Activated naive CD8-positive, alpha-beta T cell (primary cell): ENCODE results near the gene DYNLL2.
A peak's percentile ranks its signal among the peaks of the same experiment; 100 is the strongest.
"Not testable (repeated sequence)": the region's sequence is repeated elsewhere in the genome, so short reads cannot be mapped to it uniquely, and the experiment has no call there.

Experiments used
- H3K27ac Mint-ChIP-seq: one replicate; pipeline ENCODE4 v1.8.0; 2021; ENCODE audit warnings: mixed read lengths
- H3K27me3 Mint-ChIP-seq: one replicate; pipeline ENCODE4 v1.8.0; 2021; ENCODE audit warnings: mixed read lengths
- H3K36me3 Mint-ChIP-seq: one replicate; pipeline ENCODE4 v1.8.0; 2021; ENCODE audit warnings: mixed read lengths
- H3K4me1 Mint-ChIP-seq: one replicate; pipeline ENCODE4 v1.8.0; 2021; ENCODE audit warnings: low read depth, mixed read lengths
- H3K4me3 Mint-ChIP-seq: one replicate; pipeline ENCODE4 v1.8.0; 2021; ENCODE audit warnings: mild to moderate bottlenecking, mixed read lengths
- H3K9me3 Mint-ChIP-seq: one replicate; pipeline ENCODE4 v1.8.0; 2021; ENCODE audit warnings: low read depth, mixed read lengths

Gene DYNLL2

DNA sequence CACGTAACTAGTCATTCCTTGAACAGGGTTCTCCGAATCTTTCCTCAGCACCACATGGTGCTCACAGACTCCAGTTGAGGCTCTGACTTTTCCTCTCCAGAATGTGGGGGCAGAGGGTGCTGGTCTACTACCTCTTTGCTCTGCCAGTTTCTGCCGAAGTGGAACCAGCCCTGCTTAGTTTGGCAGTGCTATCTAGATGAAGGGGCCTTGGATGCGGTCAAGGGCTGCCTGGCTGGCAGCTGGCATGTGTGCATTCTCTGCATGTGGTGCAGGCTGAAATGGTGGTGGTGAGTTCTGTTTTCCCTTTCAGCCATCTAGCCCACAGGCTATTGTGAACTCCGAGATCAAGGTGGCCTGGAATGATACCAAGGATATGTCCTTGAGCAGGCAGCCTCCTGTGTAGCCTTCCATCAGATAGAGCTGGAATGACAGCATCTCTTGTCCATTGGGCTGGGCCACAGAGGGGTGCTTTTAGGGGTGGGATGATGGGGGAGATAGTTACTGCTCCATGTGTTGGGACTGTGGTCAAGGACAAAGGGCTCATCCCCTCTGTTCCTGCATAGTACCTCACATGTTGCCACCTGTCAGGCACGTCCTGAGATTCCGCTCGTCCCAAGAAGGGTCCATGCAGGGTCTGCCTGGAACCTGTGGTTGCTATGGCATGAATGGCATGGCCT lies 2.0 kb downstream of the DYNLL2 start:
- peak overlapping the region; percentile 83 for H3K27ac Mint-ChIP-seq
- H3K4me1 Mint-ChIP-seq, result peaks cover 54% of the 10 kb centered on the region
- H3K4me3 Mint-ChIP-seq, result peak overlapping the region; percentile 91
- no peaks in the 10 kb centered on the region for H3K9me3 Mint-ChIP-seq
- H3K36me3 Mint-ChIP-seq, result peaks cover 7% of the 10 kb centered on the region
- no peaks in the 10 kb centered on the region for H3K27me3 Mint-ChIP-seq

DNA sequence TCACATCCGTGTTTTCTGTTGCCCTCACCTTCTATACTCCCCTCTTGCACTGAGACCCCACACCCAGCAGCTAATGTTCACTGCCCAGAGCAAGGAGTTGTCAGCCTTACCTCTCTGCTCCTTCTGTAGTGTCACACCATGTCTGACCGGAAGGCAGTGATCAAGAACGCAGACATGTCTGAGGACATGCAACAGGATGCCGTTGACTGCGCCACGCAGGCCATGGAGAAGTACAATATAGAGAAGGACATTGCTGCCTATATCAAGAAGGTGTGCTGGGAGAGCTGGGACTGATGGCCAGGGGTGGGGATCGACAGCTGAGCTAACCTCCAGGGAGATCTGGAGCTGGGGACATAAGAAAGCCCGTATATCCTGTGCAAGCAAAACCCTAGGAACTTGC lies 3.7 kb downstream of the DYNLL2 start:
- H3K36me3 Mint-ChIP-seq, result peaks cover 7% of the 10 kb centered on the region
- H3K27ac Mint-ChIP-seq, result no peak overlapping the region
- no peaks in the 10 kb centered on the region for H3K27me3 Mint-ChIP-seq
- H3K9me3 Mint-ChIP-seq, result no peaks in the 10 kb centered on the region
- peaks cover 60% of the 10 kb centered on the region for H3K4me1 Mint-ChIP-seq
- H3K4me3 Mint-ChIP-seq, result peak overlapping the region; percentile 91

DNA sequence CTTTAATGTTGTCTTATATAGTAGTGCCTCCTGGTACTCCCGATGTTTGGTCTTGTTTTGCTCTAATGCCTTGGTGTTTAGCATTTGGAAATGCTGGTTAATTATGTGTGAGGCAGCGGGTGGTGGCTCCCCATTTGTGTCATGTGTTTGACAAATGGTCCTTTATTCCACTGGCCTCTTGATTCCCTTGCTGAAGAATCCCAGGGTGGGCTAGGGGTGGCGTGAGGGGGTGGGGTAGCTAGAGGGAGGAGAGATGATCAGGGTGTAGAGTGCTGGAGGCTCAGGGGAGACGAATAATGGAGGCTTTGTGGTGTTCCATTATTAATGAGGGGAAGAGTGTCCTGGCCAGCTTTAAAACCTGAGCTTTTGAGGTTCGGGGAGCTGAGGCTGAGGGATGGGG lies 5.4 kb downstream of the DYNLL2 start:
- Mint-ChIP-seq H3K9me3 (no peaks in the 10 kb centered on the region), H3K27ac (peak overlapping the region; percentile 82), H3K4me3 (peak overlapping the region; percentile 30), H3K36me3 (peaks cover 7% of the 10 kb centered on the region), H3K27me3 (no peaks in the 10 kb centered on the region), H3K4me1 (peaks cover 59% of the 10 kb centered on the region)

DNA sequence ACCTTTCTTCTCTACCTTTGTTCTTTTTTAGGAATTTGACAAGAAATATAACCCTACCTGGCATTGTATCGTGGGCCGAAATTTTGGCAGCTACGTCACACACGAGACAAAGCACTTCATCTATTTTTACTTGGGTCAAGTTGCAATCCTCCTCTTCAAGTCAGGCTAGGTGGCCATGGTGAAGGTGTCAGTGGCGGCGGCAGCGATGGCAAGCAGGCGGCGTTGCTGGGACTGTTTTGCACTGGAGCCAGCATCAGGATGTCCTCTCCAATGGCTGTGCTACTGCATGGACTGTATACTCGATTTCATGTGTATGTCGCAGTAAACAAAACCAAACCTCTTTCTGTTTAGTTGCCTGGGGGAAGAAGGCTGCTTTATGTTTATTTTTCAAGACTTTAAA lies 5.9 kb downstream of the DYNLL2 start:
- no peaks in the 10 kb centered on the region for H3K27me3 Mint-ChIP-seq
- no peaks in the 10 kb centered on the region for H3K9me3 Mint-ChIP-seq
- H3K4me3 Mint-ChIP-seq, result no peak overlapping the region
- peaks cover 7% of the 10 kb centered on the region for H3K36me3 Mint-ChIP-seq
- no peak overlapping the region for H3K27ac Mint-ChIP-seq
- H3K4me1 Mint-ChIP-seq, result peaks cover 59% of the 10 kb centered on the region

DNA sequence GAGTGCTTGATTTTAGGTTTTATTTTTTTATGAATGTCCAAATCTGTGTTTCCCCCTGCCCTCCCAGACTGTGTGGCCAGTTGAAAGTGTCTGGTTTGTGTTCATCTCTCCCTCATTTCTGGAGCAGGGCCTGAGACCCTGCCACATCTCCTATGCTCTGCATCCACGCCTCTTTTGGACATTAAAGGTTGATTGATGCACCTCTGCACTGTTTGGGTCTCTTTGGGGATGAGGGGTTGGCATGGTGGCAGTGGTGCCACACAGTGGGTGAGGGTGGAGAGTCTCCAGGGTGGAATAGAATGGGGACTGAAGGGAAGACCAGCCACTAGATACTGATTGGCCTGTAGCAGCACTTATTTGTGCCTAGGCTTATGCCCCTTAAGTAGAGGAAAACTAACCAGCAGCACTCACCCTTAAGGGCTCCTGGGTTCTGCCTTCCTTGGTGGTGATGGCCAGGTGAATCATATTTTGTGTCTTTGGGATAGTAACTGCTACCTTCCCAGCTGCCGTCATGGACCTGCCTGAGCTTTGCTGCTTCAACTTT lies 7.9 kb downstream of the DYNLL2 start:
- H3K9me3 Mint-ChIP-seq, result no peaks in the 10 kb centered on the region
- peaks cover 44% of the 10 kb centered on the region for H3K4me1 Mint-ChIP-seq
- H3K27ac Mint-ChIP-seq, result peak overlapping the region; percentile 56
- peaks cover 5% of the 10 kb centered on the region for H3K36me3 Mint-ChIP-seq
- H3K4me3 Mint-ChIP-seq, result no peak overlapping the region
- no peaks in the 10 kb centered on the region for H3K27me3 Mint-ChIP-seq

DNA sequence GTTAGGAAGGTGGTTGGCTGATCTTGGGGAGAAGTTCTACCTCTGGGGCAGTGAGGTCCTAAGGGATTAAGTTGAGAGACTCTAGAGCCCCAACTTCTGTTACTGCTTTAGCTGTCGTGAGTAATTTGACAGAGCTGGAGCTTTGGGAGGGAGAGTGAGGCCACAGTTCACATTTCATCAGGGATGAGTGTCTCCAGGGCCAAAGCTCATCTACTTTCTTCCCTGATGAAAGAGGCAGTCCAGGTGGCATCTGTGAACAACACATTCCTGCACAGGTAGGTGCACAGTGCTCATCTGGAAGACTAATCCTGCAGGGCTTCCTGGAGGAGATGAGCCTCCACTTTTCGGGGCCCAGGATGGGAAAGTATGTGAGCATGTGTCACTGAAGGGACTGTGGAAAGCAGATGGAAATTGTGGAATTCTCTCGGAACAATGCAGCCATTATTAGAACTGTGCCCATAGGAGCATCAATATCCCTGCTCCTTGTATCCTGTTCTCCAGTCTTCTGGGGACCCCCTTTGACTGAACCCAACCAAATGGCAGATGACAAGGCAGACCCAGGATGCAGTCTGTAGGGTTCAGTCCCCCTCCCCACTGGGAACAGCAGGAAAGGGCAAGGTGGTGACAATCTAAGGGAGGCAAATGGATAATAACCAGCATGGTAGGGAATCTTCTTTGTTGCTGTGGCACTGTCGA lies 9.0 kb downstream of the DYNLL2 start:
- H3K9me3 Mint-ChIP-seq, result no peaks in the 10 kb centered on the region
- peaks cover 2% of the 10 kb centered on the region for H3K36me3 Mint-ChIP-seq
- H3K27ac Mint-ChIP-seq, result peak overlapping the region; percentile 25
- H3K27me3 Mint-ChIP-seq, result no peaks in the 10 kb centered on the region
- peaks cover 34% of the 10 kb centered on the region for H3K4me1 Mint-ChIP-seq
- no peak overlapping the region for H3K4me3 Mint-ChIP-seq

DNA sequence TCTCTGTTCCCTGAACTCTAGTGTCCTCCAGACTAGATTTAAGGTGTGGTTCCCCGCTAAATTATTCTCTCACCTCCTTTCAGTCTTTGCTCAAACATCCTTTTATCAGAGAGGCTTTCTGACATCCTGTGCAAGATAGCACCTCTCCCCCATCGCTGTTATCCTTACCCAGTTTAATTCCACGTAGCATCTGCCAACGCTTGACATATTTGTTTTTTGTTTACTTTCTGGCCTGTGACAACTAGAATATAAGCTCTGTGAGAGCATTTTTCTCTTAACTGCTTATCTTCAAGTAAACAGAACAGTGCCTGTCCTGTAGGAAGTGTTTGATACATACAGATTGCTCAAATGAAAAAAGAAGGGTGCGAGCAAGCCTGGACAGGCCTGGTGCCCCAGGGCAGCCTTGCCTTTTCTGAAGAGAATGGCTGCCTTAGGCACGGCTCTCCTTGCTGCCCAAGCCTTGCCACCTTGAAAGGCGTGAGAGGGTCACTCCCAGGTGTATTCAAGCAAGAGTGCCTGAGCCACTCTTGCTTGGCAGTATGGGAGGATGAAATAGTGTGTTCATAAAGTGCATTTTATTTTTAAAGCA lies 9.7 kb downstream of the DYNLL2 start:
- H3K4me3 Mint-ChIP-seq, result no peak overlapping the region
- peak overlapping the region; percentile 62 for H3K27ac Mint-ChIP-seq
- H3K4me1 Mint-ChIP-seq, result peaks cover 27% of the 10 kb centered on the region
- no peaks in the 10 kb centered on the region for H3K9me3 Mint-ChIP-seq
- no peaks in the 10 kb centered on the region for H3K27me3 Mint-ChIP-seq
- peaks cover 2% of the 10 kb centered on the region for H3K36me3 Mint-ChIP-seq

DNA sequence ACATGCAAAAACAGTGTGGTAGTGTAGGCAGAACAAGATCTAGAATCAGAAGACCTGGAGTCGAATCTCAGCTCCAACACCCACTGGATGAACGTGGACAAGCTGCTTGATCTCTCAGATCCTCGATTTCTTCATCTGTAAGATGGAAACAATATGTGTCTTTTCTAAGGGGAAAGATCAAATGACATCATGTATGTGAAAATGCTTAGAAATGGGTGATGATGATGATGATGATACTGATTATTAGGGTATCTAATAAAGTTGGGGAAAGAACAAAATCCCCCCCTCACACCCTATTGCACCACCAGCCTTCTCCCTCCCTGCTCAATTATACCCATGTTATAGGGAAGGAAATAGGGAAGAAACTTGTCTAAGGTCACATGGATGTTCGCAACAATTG lies 10.9 kb downstream of the DYNLL2 start:
- H3K27me3 Mint-ChIP-seq, result no peaks in the 10 kb centered on the region
- H3K9me3 Mint-ChIP-seq, result no peaks in the 10 kb centered on the region
- H3K36me3 Mint-ChIP-seq, result no peaks in the 10 kb centered on the region
- H3K27ac Mint-ChIP-seq, result peak overlapping the region; percentile 70
- H3K4me3 Mint-ChIP-seq, result no peak overlapping the region
- H3K4me1 Mint-ChIP-seq, result peaks cover 20% of the 10 kb centered on the region

DNA sequence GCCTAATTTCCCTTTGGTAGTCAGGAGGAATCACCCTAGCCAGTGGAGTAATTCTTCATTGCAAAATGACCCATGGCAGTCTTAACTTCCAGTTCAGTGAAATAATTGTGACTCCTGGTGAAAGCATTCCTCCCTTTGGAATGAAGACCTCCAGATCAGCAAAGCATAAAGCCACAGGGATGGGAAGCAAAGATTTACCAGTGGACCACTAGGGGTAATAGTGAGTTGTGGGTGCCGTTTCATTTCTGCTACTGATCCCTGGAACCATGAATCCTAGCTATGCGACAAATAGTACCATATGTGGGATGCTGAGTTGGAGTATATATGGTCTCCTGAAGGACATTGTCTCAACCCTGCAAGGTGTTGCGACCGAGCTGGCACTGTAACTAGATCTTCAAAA lies 13.7 kb downstream of the DYNLL2 start:
- H3K27ac Mint-ChIP-seq, result no peak overlapping the region
- no peak overlapping the region for H3K4me3 Mint-ChIP-seq
- no peaks in the 10 kb centered on the region for H3K9me3 Mint-ChIP-seq
- H3K27me3 Mint-ChIP-seq, result no peaks in the 10 kb centered on the region
- H3K4me1 Mint-ChIP-seq, result peaks cover 5% of the 10 kb centered on the region
- no peaks in the 10 kb centered on the region for H3K36me3 Mint-ChIP-seq

DNA sequence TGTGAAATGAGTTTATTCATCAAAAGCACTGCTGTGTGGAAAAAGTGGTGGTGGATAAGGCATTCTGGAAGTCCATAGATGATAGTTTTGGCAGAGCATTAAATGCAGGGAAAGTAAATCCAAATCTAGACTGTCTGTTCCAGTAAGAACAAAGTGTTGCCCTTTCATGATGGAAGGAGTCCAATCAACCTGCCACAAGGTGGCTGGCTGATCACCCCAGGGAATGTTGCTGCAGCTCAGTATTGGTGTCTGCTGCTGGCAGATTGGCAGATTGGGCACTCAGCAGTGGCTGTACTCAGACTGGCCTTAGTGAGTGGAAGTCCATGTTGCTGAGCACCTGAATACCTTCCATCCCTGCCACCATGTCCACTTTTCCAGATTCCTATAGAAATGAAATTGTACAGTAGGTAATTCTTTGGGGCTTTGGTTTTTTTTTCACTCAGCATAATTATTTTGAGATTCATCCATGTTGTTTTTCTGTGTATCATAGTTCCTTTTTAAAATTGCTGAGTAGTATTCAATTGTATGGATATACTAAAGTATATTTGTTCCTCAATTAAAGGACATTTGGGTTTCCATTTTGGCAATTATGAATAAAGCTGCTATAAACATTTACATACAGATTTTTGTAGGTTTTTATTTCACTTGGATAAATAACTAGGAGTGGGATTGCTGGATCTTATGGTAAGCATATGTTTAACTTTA lies 14.3 kb downstream of the DYNLL2 start:
- H3K9me3 Mint-ChIP-seq, result no peaks in the 10 kb centered on the region
- no peaks in the 10 kb centered on the region for H3K27me3 Mint-ChIP-seq
- H3K27ac Mint-ChIP-seq, result no peak overlapping the region
- no peaks in the 10 kb centered on the region for H3K36me3 Mint-ChIP-seq
- no peak overlapping the region for H3K4me3 Mint-ChIP-seq
- peaks cover 4% of the 10 kb centered on the region for H3K4me1 Mint-ChIP-seq

DNA sequence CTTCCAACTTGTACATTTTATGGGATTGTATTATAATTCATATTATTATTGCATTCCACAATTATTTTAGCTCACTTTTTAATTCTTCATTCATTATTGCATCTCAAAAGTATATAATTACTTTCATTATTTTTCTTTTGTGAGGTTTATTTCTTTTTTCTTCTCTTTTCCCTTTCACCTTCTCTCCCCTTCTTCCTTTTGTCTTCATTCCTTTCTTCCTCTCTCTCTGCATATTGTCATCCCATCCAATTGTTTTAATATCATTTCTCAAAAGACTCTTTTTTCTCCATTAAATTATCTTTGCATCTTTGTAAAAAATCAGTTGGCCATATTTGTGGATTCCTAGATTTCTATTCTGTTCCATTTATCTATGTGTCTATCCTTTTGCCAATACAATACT lies 17.3 kb downstream of the DYNLL2 start:
- Mint-ChIP-seq H3K4me3 (no peak overlapping the region), H3K27me3 (no peaks in the 10 kb centered on the region), H3K9me3 (no peaks in the 10 kb centered on the region), H3K4me1 (peaks cover 4% of the 10 kb centered on the region), H3K36me3 (no peaks in the 10 kb centered on the region), H3K27ac (no peak overlapping the region)

DNA sequence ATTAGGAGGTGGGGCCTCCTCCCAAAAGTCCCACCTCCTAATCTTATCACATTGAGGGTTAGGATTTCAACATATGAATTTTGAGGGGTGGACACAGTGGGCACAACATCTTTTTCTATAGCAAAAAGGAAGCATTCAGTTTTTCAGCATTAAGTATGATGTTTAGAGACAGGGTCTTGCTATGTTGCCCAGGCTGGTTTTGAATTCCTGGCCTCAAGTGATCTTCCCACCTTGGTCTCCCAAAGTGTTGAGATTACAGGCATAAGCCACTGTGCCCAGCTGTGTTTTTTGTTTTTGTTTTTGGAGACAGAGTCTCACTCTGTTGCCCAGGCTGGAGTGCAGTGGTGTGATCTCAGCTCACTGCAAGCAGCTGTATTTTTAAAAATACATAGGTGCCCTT lies 18.7 kb downstream of the DYNLL2 start:
- not testable (repeated sequence) for H3K27me3 Mint-ChIP-seq, H3K4me3 Mint-ChIP-seq, H3K27ac Mint-ChIP-seq, H3K36me3 Mint-ChIP-seq, H3K9me3 Mint-ChIP-seq, H3K4me1 Mint-ChIP-seq

DNA sequence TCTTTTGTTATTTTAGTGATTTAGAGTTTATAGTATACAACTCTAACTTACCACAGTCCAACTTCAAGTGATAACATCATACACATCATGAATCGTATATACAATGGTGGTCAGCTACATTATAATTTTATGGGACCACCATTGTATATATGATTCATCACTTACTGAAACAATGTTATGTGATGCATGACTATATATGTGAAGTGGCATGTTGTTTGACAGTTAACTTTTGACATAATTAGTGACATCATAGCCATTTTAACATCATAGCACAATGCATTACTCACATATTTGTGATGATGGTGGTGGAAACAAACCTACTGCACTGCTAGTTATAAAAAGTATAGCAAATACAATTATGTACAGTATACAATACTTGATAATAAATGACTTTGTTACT lies 21.9 kb downstream of the DYNLL2 start:
- H3K27ac Mint-ChIP-seq, result no peak overlapping the region
- H3K4me3 Mint-ChIP-seq, result no peak overlapping the region
- H3K36me3 Mint-ChIP-seq, result no peaks in the 10 kb centered on the region
- H3K4me1 Mint-ChIP-seq, result no peaks in the 10 kb centered on the region
- no peaks in the 10 kb centered on the region for H3K9me3 Mint-ChIP-seq
- H3K27me3 Mint-ChIP-seq, result no peaks in the 10 kb centered on the region

DNA sequence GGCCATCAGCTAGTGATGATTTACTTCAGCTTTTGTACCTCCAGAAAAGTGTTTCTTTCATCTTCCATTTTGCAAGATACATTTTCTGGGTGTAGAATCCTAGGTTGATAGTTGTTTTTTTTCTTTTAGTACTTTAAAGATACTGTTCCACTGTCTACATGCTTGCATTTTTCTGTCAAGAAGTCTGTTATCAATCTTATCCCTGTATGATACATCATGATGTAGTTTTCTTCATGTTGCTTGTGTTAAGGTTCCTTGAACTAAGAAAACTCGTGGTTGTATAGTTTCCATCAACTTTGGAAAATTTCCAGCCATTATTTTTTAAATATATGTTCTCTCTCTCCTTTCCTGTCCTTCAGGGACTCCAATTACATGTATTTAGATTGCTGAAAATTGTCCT lies 24.1 kb downstream of the DYNLL2 start:
- no peaks in the 10 kb centered on the region for H3K9me3 Mint-ChIP-seq
- H3K4me3 Mint-ChIP-seq, result no peak overlapping the region
- peaks cover 5% of the 10 kb centered on the region for H3K27me3 Mint-ChIP-seq
- H3K4me1 Mint-ChIP-seq, result no peaks in the 10 kb centered on the region
- H3K27ac Mint-ChIP-seq, result no peak overlapping the region
- H3K36me3 Mint-ChIP-seq, result no peaks in the 10 kb centered on the region

DNA sequence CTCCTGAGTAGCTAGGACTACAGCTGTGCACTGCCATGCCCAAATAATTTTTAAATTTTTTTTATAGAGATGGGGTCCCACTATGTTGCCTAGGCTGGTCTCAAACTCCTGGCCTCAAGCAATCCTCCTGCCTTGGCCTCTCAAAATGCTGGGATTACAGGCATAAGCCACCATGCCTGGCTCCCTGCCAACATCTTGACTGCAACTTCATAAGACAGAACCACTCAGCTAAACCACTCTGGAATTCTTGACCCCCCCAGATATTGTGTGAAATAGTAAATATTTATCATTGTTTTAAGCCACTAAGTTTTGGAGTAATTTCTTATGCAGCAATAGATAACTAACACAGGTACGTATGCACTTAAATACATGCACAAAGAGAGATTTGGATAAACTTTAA lies 26.0 kb downstream of the DYNLL2 start:
- H3K27ac Mint-ChIP-seq, result no peak overlapping the region
- H3K4me1 Mint-ChIP-seq, result no peaks in the 10 kb centered on the region
- no peak overlapping the region for H3K4me3 Mint-ChIP-seq
- no peaks in the 10 kb centered on the region for H3K9me3 Mint-ChIP-seq
- H3K27me3 Mint-ChIP-seq, result peaks cover 5% of the 10 kb centered on the region
- no peaks in the 10 kb centered on the region for H3K36me3 Mint-ChIP-seq
